SKM-1 (cell line): ENCODE data around the gene STAT4.

Experiments
- DNase-seq: peaks from one replicate; lab custom pipeline; 2025; ENCODE audit not compliant: unreplicated experiment; lab: John Stamatoyannopoulos, UW

Gene STAT4

DNA sequence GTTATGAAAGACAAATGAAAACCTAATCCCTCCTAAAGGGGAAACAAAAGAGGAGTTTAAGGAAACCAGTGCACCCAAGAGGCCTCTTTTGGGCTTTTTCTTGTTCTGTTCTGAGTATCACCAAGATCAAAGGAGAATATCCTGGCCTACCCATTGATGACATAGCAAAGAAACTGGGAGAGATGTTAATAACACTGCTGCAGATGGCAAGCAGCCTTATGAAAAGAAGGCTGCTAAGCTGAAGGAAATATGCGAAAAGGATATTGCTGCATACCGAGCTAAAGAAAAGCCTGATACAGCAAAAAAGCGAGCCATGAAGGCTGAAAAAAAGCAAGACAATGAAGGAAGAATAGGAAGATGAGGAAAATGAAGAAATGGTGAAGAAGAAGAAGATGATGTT lies 23.6 kb upstream of the STAT4 start:
- DNase-seq = no peak

DNA sequence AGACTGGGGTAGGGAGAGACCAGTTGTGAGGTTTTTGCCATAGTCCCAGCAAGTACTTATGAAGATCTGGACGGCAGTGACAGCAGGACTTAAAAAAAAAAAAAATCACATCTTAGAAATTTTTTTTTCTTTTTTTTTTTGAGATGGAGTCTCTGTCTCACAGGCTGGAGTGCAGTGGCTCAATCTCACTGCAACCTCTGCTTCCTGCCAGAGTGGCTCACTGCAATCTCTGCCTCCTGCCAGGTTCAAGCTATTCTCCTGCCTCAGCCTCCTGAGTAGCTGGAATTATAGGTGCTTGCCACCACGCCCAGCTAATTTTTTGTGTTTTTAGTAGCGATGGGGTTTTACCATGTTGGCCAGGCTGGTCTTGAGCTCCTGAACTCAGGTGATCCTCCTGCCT lies 22.4 kb upstream of the STAT4 start:
- no peak for DNase-seq

DNA sequence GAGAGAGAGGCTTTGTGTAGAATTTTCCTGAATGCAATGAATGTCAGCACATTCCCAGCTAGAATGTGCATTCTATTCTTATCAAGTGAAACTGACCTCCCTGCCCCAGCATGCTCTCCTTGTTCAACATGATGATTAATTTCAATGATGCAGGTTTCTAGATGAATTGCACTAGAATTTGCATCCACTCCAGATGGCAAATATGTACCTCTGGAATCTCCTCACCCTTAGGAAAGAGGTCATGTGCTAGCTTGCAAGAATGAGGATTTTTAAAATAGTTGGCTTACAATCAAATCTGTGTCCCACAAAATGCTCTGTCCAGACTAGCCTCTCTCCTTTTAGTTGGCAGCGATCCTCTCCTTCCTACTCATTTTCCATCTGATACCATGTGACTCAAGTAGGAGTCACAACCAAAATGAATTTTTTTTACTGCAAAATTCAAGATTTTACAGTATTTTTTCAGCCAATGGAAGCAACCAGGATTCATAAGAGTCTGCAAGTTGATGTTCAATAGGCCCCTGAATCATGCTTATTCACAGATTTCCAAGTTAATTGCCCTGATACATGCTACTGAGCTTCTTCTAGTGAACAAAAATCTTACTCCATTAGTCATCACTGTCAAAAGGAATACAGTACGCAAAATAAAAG lies 21.0 kb upstream of the STAT4 start:
- no peak for DNase-seq

DNA sequence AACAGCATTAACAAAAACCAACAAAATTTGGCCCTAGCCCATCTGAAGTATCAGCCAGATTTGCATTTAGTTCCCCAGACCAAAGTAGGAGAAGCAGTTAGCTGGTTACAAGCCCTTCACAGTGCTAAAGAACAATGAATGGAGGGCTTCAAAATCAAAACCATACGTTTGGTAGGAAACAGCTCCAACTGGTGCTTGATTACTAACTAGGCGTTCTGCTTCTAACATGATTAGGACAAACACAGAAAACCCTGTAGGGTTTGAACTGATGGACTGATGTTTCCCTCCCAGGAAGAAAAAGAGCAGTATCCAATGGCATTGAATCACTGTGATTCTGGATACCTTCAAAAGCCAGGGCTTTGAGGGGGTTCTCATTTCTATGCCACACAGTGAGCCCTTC lies 20.5 kb upstream of the STAT4 start:
- DNase-seq = no peak

DNA sequence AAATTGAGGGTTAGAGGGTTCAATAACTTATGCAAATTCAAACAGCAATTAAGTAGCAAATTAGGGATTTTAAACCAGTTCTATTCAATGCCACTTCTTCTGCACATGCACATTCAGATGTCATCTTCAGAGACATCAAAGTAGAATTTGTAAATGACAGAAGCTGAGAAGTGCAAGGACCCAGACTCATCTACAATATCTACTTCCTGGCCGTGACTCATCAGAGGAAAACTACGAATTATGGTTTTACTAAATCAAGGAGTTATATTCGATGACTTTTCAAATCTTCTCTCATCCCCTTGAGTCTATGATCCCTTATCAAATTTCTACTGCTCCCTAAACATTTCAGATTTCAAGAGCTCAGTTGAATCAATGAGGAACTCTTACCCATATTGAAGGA lies 20.0 kb upstream of the STAT4 start:
- no peak for DNase-seq

DNA sequence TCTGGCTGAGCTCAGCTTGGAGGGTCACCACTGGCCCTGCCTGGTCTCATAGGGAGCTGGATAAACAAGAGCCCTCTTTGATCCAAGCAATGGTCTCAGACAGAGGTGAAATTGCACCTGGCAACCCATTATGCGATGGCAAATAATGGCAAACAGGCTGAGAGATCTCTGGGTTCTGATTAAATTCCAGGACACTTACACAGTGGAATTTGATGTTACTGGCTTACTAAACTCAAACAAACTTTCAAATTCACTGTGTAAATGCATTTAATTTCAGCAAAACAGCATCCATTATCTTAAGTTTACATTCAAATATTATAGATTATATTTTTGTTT lies 19.5 kb upstream of the STAT4 start:
- no peak for DNase-seq

DNA sequence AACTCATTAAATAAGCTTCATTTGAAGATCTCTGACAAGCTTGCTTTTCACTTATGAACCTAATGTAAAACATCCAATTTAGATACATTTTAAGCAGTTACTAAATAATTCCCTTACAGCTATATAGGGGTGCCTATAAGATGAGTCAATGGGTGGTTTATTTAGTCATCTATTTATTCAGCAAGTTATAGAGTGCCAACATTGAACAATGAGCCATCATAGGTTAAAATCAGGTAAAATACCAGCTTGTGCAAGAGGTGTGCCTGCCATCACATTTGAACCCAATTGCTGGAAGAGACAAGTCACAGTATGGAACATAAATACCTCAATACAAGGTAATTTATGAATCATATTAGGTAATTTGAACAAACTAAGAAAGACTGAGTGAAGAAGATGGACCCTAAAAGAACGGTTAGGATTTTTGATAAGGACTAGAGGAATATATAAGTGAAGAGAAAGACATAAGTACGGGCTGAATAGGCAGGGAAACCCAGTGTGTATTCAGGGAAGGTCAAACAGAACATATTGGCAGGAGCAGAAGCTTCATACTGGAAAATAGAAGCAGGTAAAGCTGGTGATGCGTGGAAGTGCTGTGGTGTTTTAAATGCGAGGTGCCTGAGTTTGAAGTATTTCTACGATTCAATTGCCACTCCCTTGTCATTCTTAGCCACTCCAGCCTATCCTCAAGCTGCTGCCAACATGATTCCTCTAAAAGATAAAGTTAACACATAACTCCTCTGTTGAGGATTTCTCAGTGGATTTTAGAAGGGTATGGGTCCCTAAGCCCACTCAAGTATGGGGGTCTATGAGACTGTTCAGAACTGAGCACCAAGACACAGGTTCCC lies 18.9 kb upstream of the STAT4 start:
- DNase-seq = no peak

DNA sequence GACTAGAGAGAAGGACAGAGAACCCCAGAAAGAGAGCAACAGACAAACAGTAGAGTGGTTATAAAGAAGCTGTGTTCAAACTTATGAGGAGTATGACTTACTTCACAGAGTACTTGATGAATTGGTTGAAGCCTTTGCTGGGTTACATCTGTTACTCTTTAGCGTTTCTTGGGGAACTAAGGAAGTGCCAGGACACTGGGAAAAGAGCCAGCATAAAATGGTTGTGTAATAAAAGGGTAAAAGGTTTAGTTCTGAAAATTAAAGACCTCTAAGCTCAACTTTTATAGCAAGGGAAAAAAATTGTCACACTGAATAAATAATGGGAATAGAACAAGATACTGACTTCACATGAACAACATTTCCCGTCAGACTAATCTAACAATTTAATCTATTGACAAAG lies 17.0 kb upstream of the STAT4 start:
- no peak for DNase-seq

- no peak for DNase-seq
Observed at GRCh38 chr2:191166756-191167445, 16.1 kb upstream of the STAT4 start.

DNA sequence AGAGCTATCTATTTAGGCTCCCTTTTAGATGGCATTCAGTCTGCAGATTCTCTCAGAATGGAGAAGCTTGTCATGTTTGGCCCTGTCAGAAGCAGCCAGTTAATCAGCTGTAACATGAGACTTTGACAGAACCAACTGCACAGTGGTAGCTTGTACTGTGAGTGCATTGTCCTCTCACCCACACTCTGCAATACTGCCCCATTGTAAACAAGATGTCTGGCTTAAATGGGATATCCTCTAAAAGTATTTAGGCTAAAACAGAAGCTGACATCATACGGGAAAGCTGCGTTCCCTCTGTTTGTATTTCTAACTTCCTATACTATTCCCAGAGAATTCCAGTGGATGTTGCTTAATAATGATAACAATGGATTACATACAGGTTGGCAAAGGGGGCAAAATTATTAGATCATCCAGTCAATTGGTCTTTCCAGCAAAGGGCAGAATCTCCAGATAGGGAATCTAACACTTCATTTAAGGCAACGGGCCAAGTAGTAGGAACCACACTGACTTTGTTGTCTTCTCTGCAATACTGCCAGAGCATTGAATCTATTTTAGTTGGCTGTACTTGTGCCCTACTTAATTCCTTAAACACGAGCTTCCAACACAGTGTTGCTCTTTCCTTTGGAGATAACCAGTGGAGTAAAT lies 15.4 kb upstream of the STAT4 start:
- no peak for DNase-seq

- peak; percentile 23 for DNase-seq
Observed at GRCh38 chr2:191165176-191165643, 14.4 kb upstream of the STAT4 start.

DNA sequence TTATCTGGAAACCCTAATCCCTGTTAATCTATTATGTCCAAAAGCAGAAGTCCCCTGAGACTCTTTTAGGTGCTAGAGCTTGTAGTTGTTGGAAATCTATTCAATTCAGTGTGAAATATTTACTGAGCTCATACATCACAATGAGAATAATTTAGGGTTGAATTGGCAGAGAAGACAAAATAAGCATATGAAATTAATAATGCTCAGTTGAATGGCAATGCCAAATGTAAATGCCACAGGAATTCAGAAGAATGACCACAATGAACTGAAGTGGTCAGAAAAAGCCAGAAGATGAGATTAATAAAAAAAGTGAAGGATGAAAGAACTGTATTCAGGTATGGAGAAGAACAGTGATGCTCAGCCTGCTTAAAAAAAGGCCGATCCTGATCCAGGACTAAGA lies 8.0 kb upstream of the STAT4 start:
- DNase-seq = no peak

GRCh38 chr2:191158193-191158592 lies 7.4 kb upstream of the STAT4 start:
- peak; percentile 32 for DNase-seq

- DNase-seq = peak; percentile 50
Observed at GRCh38 chr2:191155608-191156071, 4.8 kb upstream of the STAT4 start.

GRCh38 chr2:191153716-191154115 lies 2.9 kb upstream of the STAT4 start:
- no peak for DNase-seq

DNA sequence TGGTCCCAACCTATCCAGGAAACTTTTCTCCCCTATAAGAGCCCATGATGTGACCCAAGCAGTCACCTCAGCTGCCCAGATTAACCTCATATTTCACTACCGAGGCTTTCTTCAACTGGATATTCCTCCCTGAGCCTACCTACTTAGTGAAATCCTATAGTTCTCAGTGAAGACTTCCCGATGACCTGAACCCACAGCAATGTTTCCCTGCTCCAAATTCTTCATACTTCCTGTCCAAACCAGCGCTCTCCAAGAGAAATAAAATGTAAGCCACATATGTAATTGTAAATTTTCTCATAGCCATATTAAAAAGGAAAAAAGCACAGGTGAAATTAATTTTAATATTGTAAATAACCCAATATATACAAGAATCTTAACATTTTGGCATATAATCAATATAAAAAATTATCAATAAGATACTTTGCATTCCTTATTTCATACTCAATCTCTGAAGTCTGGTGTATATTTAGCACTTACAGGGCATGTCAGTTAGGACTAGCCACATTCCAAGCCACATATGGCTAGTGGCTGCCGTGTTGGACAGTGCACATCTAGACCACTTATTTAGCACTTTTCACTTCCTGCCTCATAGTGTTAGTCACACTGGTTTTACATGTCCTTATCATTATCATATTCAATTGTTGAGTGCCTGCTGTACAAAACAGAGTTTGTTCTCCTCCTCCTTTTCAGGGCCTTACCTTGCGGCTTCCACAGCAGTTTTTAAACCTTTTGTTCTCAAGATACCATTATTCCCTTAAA lies 1.9 kb upstream of the STAT4 start:
- no peak for DNase-seq

DNA sequence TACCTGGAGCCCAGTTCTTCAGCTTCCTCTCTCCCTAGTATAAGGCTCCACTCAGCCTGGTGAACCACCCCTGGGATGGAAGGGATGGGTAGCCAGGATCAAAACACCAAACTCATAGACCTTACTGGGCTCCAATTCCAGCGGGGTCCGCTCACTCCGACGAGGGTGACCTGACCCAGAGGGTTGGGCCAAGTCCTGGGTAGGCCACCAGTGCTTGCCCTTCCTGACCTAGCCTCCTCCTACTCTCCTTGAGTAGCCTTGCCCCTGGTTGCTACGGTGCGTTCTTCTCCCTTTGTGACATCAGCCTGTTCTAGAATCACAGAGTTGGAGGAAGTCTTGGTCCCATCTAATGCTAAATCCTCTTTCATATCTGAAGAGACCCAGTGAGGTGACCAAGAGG lies 537 bp upstream of the STAT4 start:
- no peak for DNase-seq

DNA sequence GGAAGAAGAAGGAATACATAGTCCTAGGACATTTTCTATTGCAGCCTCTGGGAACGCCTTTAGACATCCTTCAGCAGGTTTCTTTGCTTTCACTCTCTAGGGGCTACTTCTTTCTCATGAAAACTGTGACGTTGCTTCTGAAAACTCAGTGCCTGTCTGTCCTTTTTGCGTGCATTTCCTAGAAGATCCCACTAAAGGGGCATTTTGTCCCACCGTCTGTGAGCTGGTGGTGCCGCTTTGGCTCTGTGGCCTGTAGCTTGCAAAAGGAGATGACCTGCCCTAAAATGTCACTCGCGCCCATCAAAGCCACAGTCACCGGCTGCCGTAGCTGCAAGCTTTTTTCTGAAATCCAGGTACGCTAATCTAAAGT lies 579 bp downstream of the STAT4 start:
- no peak for DNase-seq

DNA sequence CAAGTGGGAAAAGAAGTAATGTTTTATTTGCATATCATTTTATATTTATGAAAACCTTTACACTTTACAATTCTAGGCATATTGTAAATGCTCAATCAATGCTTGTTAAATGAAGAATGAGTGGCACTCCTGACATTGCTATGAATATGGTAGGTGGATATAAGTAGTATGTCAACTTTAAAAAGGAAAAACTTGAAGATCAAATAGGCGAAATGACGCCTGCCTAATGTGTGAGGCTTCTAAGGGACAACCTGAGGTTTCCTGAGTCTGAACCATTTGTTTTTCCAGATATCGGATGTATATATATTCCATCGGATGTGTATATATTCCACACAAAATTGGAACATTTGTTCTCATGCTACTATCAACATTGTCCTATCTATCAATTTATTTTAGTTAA lies 1.4 kb downstream of the STAT4 start:
- DNase-seq = no peak

- no peak for DNase-seq
Observed at GRCh38 chr2:191148791-191149190, 2.0 kb downstream of the STAT4 start.

DNA sequence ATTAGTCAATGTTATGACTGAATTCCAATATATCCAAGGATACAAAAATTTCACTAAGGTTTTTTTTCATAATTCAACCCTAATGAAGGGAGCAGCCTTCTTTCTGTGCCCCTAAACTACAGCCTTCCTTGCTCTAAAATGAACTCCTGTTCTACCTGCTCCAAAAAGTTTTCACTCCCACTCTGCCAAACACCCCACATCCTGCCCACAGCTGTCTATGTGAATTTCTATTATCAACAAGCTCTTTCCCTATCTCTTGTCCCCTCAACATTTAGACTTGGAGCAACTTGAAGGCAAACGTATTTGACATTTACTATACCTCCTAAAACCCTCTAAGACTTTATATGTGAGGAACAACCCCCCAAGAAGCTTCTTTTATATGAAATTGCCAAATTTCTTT lies 2.5 kb downstream of the STAT4 start:
- no peak for DNase-seq
